Epithelial cell of prostate (primary cell): Measurements from ENCODE around the gene NTRK1.

Source experiments
- DNase-seq: peaks from one replicate; pipeline ENCODE4 v3.0.0-alpha.2; 2011; ENCODE audit warnings: low read depth, low spot score
- H3K27ac ChIP-seq: fragments of 450-650 bp; 2 replicates; pipeline ENCODE4 v1.5.1; 2017; ENCODE audit warnings: mild to moderate bottlenecking

The NTRK1 gene

DNA sequence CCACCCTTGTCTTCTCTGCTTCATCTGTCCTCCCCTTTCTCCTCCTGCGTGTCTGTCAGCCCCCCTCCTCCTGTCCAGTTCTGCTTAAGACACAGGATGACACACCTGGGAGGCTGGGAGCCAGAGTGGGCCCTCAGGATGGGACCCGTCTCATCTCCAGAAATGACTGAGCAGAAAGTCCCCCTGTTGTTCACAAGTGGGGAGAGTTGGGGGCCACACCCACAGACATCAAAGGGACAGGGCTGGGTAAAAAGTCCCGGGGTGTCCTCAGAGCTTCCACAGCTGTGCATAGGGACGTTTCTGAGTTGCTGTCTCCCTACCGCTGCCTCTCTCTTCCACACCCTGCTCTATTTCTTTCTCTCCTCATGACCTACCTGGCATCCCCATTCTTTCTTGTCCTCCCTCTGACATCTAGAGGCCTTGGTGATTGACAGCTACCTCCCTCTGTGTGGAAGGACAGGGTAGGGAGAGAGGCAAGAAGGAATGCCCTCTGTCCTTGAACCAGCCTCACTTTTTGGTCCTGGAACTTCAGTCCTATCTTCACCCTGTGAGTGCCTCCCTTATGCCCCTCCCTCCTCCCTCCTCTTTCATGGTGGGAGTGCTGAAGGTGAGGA is 24.5 kb upstream of the NTRK1 start:
- H3K27ac ChIP-seq = no peak overlapping the region
- no peak for DNase-seq

- no peak for DNase-seq
- no peak overlapping the region for H3K27ac ChIP-seq
These were observed 23.8 kb upstream of the NTRK1 start for GRCh38 chr1:156836892-156837291.

DNA sequence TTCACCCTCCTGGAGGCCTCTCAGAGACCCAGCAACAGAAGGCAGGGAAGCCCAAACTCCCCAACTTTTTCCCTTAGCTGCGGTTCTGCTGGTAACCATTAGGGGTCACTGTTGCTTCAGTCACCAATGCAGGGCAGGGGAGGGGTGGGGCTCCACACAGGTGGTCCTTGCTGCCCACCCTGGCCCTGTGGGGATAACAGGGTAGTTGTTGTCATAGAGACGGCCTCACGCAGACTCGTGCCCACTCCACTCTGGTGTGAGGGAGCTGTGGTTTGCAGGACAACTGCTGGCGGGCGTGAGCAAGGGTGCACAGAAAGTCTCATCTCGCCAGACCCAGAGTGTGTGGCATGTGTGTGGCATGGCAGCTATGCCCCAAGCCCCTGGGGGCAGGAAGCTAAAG is 21.7 kb upstream of the NTRK1 start:
- DNase-seq = no peak
- no peak overlapping the region for H3K27ac ChIP-seq

DNA sequence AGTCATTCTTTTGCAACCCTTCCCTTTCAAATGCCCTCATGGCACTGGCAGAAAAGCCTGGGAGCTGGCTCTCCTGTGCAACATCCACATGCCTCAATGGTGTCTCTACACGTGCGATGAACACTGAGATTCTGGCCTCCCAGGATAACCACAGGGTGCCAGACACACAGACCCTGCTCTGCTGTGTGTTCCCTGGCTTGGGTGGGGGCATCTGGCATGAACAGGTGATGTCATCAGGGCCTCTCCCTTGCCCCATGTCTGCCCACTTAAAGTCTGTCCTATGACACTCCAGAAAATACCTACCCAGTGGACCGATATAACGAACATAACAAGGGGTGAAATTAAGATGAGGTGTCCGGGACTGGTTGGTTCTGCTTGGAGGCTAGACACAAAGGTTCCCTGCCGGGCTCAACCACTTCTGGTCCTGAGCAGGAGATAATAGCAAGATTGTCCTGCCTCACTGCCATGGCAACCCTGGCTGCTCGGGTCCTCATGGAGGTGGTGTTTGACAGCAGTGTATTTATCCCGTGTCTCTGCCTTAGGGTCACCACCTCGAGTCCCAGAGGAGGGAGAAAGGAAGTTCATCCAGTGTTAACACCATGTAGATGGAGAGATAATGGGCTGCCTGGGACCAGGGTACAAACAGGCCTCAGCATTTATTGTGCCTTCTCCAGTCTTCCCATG is 21.1 kb upstream of the NTRK1 start:
- no peak for DNase-seq
- H3K27ac ChIP-seq = no peak overlapping the region

DNA sequence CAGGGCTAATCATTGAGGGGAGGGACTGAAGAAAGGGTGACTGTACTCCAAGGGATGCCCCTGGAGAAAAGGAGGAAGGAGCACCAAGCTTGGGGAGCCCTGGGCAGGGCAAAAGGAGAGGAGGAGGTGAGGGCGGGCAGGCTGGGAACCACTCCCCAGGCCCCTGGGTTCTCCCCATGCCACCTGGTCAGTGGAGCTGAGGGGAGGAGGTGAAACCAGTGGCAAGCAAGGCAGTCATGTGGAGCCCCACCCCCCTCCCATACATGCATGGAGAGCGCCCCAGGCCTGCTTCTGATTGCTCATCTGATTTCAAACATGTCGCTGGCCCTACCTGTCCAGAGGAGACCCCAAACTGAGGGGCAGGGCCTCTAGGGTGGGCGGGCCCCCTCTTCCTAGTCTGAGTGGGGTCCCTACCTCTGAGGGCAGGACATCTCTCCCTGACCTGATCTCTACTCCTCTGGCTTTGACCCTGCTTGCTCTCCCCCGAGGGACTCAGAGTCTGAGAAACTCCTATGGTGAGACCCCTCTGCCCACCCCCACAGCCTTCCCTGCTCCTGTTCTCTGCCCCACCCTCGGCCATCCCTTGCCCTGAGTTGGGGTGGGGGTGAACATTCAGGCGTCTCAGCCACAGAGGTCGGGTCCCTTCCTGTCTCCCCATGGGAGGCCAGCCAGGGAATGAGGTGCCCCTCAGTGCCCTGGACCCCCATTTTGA is 20.3 kb upstream of the NTRK1 start:
- DNase-seq = no peak
- H3K27ac ChIP-seq = no peak overlapping the region

DNA sequence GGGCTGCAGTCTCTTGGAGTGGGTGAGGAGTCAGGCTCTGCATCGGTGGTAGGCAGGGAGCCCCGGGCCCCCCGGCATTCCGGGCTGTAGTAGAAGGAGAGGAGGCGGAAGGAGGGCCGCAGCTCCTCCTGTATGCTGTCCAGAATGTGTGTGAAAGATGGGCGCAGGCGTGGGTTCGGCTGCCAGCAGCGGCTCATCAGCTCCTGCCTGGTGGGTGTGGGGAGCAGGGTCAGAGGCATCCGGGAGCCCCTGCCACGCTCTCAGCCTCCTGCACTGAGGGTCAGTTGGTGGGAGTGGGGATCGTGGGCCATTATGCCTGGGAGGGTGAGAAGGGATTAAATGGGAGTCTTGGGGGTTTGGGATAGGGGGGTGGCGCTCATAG is 19.8 kb upstream of the NTRK1 start:
- H3K27ac ChIP-seq = no peak overlapping the region
- DNase-seq = no peak

- no peak for DNase-seq
- H3K27ac ChIP-seq = no peak overlapping the region
These were observed 19.3 kb upstream of the NTRK1 start for GRCh38 chr1:156841295-156841855.

- DNase-seq = no peak
These were observed 17.9 kb upstream of the NTRK1 start for GRCh38 chr1:156842618-156843300.

DNA sequence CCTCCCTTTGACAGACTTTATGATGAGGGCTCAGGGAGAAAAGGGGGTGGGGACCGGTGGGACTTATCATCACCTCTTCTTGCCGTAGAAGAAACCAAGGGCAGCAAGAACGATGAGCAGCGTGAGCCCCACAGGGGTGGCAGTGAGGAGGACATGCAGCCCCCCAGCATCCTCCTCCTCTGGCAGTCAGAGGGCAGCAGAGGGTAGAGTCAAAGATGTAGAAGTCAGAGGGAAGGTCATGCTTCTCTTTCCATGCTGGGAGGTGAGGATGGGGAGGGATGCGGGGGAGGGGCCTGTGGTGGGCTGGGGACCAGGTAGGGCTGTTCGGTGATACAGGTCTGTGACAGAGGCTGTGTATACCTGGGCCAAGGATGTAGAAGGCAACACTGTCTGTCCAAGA is 16.6 kb upstream of the NTRK1 start:
- no peak for DNase-seq
- H3K27ac ChIP-seq = no peak overlapping the region

More at GRCh38 chr1:156842618-156843300, 17.9 kb upstream of the NTRK1 start:
- no peak overlapping the region for H3K27ac ChIP-seq

- DNase-seq = no peak
- H3K27ac ChIP-seq = no peak overlapping the region
These were observed 16.0 kb upstream of the NTRK1 start for GRCh38 chr1:156844638-156845037.

DNA sequence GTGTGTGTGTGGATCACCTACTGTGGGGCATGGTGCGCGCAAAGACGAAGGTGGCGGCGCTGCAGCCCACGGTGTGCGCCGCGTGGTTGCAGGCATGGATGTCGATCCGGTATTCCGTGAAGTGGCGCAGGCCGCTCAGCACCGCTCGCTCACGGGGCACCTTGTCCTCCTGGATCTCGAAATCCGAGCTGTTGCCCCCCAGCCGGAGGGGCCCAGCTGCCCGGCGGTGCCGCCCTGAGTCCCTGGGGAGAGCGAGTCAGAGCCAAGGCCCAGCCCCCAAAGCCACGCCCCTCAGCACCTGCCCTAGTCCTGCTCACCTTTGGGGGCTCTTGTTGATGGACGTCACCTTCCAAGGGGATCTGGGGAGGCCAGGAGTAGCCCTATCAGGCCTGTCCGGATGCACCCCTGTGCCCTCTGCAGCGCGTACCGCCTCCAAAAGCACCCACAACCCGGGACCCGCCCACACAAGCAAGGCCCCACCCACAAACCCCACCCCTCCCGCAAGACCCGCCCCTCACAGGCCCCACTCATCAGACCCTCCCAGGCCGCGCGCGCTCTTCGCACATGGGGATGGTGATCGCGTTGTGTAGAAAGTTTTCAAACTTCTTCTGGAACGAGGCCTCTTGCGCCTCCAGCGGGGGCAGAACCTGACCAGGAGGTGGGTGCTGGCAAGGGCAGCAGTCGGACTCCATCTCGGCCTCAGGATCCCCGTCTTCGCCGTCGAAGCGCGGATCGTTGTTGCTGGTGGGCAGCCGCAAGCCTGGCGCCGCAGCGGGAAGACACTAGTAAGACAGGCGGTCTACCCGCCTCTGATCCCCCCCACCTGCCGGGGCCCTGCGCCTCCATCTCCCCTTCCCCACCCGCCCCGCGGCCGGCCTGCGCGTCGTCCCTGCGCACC is 15.4 kb upstream of the NTRK1 start:
- no peak overlapping the region for H3K27ac ChIP-seq
- DNase-seq = no peak

DNA sequence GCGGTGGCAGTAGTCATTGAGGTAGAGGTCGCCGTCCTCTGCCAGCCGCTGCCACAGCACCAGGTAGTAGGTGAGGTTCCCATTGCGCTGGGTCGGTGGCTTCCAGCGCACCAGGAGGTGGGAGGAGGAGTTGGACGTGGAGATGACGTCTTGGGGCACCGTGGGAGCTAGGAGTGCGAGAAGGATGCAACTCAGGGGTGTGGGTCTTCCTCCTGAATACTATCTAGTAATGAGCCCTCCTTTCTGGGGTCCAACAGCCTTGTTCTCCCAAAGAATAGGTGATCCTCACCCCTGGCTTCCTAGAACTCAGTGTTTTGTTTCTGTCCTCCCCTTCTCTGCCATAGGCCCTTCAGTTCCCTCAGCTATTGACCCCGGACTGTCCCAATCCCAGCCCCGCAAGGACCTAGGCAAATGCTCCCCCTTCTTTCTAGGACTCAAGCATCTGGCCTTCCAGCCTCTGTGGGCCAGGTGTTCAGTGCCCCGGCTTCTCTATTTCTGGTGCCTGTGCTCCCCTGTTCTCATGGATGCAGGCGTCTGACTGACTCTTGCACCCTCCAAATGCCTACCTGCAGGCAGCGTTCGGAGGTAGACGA is 14.6 kb upstream of the NTRK1 start:
- DNase-seq = no peak
- H3K27ac ChIP-seq = no peak overlapping the region

DNA sequence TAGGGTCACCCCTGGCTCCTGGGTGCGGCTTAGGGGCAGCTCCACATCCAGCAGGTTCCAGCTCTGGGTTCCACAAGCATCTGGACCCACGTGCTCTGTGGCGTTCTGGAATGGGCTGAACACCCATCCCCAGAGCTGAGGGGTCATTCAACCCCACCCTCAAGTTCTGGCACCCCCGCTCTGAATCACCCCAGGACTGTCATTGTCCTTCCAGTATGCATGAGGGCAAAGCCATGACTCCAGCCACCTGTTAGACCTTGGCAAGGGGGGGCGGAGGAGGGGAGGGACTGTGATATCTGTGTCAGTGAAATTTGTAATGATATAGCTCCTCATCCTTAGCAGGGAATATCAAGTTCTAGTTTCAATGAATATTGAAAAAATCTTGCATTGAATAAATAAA is 14.0 kb upstream of the NTRK1 start:
- no peak overlapping the region for H3K27ac ChIP-seq

DNA sequence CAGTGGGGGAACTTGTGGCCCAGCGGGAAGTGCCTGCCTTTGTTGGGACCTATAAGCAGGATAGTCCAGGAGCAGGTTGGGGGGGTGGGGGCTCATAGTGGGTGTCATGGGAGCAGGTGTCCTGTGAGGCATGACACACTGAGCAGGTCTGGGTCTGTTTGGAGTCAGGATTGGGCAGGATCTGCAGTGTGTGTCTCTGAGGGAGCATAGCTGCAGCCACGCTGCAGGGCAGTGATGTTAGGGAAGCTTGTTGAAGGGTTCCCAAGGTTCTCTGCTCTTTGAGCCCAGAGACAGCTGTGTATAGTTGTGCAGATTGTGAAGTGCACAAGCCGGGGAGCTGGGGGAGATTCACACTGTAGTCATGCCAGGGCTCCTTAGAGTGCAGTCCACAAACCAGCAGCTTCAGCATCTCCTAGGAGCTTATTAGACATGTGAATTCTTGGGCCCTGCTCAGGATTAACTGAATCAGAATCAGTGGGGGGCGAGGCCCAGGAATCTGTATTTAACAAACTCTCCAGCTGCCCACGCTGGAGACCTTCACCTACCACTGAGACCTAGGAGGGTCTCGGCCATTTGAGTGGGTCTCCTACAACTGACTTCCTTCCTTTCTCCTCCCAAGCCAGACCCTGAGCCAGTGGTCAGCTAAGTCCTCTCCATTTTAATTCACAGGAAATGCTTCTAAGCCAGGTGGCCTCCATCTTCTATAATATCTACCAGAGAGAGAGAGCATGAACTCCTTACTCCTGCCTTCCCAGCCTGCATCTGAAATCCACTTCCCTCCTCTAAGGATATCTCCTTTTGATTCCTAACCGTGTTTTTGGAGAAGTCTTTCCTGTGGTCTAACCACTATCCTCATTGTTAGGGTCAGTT is 12.8 kb upstream of the NTRK1 start:
- DNase-seq = no peak

More for the DNA sequence above, 14.0 kb upstream of the NTRK1 start:
- no peak for DNase-seq

DNA sequence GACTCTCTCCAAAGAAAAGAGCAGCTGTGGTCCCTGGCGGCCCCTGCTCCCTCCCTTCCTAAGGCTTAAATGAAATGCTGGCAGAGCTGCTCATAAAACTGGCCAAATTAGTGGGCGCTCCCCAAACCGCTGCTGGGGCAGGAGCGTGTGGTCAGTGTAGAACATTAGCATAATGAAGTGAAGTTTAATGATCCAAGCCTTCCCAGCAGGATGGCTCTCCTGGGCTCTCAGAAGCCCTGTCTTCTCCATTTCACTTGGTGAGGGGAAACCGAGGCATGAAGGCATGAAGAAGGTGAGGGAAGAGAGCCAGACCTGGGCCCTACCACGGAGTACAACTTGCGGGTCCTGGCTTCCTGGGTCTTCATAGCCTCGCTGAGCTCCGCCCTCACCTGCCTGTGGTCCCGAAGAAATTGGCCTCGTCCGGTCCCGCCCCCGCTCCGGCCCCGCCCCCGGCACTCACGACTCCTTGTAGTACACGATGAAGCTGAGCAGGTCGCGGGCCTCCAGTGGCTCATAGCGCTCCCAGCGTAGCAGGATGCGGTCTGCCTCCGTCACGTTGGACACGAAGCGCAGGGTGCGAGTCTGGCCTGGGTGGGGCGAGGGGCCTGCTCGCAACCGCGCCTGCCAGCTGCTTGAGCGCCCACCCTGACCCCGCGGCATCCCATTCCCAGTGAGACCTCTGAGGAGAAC is 12.1 kb upstream of the NTRK1 start:
- no peak overlapping the region for H3K27ac ChIP-seq
- DNase-seq = no peak

More for the DNA sequence above, 12.8 kb upstream of the NTRK1 start:
- H3K27ac ChIP-seq = no peak overlapping the region

DNA sequence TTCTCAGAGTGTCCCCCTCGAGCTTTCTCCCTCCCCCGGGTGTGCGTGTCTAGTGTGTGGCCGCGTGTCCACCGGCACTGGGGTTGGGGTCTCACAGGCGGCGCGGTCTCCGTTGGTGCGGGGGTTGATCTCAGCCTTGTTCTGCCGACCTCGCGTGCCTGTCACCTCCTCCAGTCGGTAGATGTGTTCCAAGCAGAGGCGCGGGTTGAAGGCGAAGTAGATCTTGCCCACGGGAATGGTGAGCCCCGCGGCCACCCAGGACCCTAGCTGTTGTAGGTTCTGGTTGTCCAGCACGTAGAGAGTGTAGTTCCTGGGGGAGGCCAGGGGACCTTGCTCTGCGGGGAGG is 11.5 kb upstream of the NTRK1 start:
- no peak for DNase-seq
- H3K27ac ChIP-seq = no peak overlapping the region

GRCh38 chr1:156851779-156852417 is 8.8 kb upstream of the NTRK1 start:
- H3K27ac ChIP-seq = no peak overlapping the region

More at GRCh38 chr1:156851779-156852417, 8.8 kb upstream of the NTRK1 start:
- DNase-seq = no peak
